Glutamatergic neuron (in vitro differentiated cells): ENCODE results near the gene COL19A1. TPM values are rescaled to one million over a fixed set of nuclear protein-coding genes. Genes with fewer than 3 reads are reported as not detected.

ENCODE experiments used
- DNase-seq: peaks from one replicate; pipeline ENCODE4 v3.0.0; 2022
- H3K27ac Mint-ChIP-seq: one replicate; pipeline ENCODE4 v1.8.0; 2020; ENCODE audit warnings: mild to moderate bottlenecking, mixed read lengths, inconsistent platforms; ENCODE audit not compliant: unreplicated experiment
- H3K27me3 Mint-ChIP-seq: one replicate; pipeline ENCODE4 v1.8.0; 2020; ENCODE audit warnings: mild to moderate bottlenecking, moderate library complexity, mixed read lengths, inconsistent platforms; ENCODE audit not compliant: unreplicated experiment
- H3K36me3 Mint-ChIP-seq: one replicate; pipeline ENCODE4 v1.8.0; 2020; ENCODE audit warnings: mild to moderate bottlenecking, mixed read lengths, inconsistent platforms; ENCODE audit not compliant: unreplicated experiment
- H3K4me1 Mint-ChIP-seq: one replicate; pipeline ENCODE4 v1.8.0; 2020; ENCODE audit warnings: mild to moderate bottlenecking, low read depth, mixed read lengths, inconsistent platforms; ENCODE audit not compliant: unreplicated experiment
- H3K4me3 Mint-ChIP-seq: one replicate; pipeline ENCODE4 v1.8.0; 2020; ENCODE audit warnings: mild to moderate bottlenecking, mixed read lengths, inconsistent platforms; ENCODE audit not compliant: unreplicated experiment
- H3K9me3 Mint-ChIP-seq: one replicate; pipeline ENCODE4 v1.8.0; 2020; ENCODE audit warnings: mild to moderate bottlenecking, moderate library complexity, mixed read lengths, inconsistent platforms; ENCODE audit not compliant: unreplicated experiment
- total RNA-seq: library from RNA; stranded (reverse); fragmentation: NEBNext Ultra II Directional; extraction: Animal tissue kit (Norgen Biotek cat#: 25700); gene quantifications from one replicate; pipeline ENCODE4 v1.2.1, GENCODE V29; 2021; ENCODE audit not compliant: unreplicated experiment
- TF ChIP-seq, protein P1 (sequence below): fragments of 200-600 bp; sonication (generic); IDR thresholded peaks from one replicate; pipeline ENCODE4 v1.5.0; 2021; ENCODE audit not compliant: partially characterized antibody, unreplicated experiment

COL19A1 gene
- total RNA-seq, 1 donor from 2014 or later = 0.78 TPM

DNA sequence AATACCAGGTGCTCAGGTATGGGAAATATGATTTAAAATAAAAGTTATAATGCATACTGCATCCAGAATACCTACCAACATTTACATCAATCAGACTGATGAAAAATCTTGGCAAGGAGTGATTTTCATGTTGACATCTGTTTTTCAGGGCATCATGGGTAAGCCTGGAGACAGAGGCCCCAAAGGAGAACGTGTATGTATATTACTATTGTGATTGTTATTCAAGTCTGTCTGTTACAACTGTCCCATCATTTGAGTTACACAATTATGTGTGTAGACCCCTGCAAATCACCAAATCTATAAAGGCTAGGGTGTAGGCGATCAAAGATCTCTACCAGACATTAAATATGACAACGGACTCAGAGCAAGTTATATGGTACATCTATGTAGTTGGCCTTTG lies 318.4 kb downstream of the COL19A1 start:
- TF ChIP-seq, protein P1, sequence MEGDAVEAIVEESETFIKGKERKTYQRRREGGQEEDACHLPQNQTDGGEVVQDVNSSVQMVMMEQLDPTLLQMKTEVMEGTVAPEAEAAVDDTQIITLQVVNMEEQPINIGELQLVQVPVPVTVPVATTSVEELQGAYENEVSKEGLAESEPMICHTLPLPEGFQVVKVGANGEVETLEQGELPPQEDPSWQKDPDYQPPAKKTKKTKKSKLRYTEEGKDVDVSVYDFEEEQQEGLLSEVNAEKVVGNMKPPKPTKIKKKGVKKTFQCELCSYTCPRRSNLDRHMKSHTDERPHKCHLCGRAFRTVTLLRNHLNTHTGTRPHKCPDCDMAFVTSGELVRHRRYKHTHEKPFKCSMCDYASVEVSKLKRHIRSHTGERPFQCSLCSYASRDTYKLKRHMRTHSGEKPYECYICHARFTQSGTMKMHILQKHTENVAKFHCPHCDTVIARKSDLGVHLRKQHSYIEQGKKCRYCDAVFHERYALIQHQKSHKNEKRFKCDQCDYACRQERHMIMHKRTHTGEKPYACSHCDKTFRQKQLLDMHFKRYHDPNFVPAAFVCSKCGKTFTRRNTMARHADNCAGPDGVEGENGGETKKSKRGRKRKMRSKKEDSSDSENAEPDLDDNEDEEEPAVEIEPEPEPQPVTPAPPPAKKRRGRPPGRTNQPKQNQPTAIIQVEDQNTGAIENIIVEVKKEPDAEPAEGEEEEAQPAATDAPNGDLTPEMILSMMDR = no peak
- H3K27ac Mint-ChIP-seq = no peak overlapping the region
- H3K27me3 Mint-ChIP-seq = no peaks in the 10 kb centered on the region
- DNase-seq = no peak
- no peaks in the 10 kb centered on the region for H3K36me3 Mint-ChIP-seq
- H3K9me3 Mint-ChIP-seq = no peaks in the 10 kb centered on the region
- no peaks in the 10 kb centered on the region for H3K4me1 Mint-ChIP-seq
- H3K4me3 Mint-ChIP-seq = no peak overlapping the region

- H3K27me3 Mint-ChIP-seq = no peaks in the 10 kb centered on the region
- H3K27ac Mint-ChIP-seq = no peak overlapping the region
- TF ChIP-seq, protein P1 = no peak
- H3K9me3 Mint-ChIP-seq = no peaks in the 10 kb centered on the region
- H3K36me3 Mint-ChIP-seq = no peaks in the 10 kb centered on the region
- H3K4me3 Mint-ChIP-seq = no peak overlapping the region
- no peaks in the 10 kb centered on the region for H3K4me1 Mint-ChIP-seq
- DNase-seq = no peak
Measured at GRCh38 chr6:70186461-70186860, 320.1 kb downstream of the COL19A1 start.

DNA sequence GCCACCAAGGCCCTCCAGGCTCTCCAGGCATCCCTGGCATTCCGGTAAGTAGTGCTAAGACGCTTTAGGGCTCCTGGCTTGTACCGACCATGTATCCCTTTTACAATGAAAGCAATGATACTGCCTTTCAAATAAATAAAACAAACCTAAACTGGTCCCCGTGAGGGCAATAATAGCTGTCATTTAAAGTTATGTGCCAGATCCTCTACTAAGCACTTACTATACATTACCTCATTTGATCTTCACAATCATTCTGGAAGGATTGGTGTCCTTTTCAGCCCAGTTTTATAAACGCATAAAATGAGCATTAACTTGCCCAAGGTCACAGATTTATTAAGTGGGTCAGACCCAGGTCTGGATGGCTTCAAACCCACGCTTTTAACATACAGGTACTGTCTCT lies 321.8 kb downstream of the COL19A1 start:
- TF ChIP-seq, protein P1 = no peak
- H3K36me3 Mint-ChIP-seq = no peaks in the 10 kb centered on the region

DNA sequence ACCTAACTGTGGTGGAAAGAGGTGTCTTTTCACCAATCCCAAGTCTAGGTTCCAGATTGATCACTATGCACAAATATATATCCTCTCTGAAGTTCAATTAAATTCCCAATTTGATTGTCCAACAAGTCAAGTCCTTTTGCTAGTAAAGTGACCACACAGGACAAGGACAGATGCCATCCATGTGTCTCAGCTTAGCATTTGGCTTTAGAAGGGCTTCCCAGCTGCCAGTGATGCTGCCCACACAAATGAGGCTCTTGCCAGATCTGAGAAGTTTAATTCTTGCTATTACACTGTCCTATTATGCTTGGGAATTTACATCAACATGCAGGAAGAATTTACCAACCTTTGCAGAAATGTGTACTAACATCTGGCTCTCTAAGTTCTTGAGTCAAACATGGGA lies 328.1 kb downstream of the COL19A1 start:
- Mint-ChIP-seq H3K27ac (no peak overlapping the region), H3K4me1 (peaks cover 3% of the 10 kb centered on the region), H3K36me3 (no peaks in the 10 kb centered on the region), H3K4me3 (no peak overlapping the region), H3K27me3 (no peaks in the 10 kb centered on the region), H3K9me3 (no peaks in the 10 kb centered on the region)
- TF ChIP-seq, protein P1 = no peak
- DNase-seq = no peak

More for the DNA sequence above, 321.8 kb downstream of the COL19A1 start:
- Mint-ChIP-seq H3K4me1 (no peaks in the 10 kb centered on the region), H3K4me3 (no peak overlapping the region), H3K27ac (no peak overlapping the region), H3K9me3 (no peaks in the 10 kb centered on the region), H3K27me3 (no peaks in the 10 kb centered on the region)
- DNase-seq = no peak

DNA sequence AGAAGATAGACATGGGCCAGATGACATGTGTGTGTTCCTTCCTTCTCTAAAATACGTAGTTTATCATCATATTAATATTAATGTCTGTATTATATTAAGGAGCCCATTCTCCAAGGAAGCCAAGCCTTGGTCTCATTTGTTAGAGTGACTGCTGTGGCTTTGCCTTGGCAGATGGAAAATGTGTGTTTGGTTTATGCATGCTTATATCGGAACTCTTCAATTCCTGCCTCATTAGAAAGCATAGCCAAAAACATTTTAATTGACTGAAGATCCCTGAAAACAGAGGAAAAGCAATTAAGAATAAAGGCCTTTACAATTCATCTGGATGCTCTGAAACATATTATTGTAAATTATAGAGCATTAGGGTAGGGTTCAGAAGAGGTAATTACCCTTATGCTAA lies 330.2 kb downstream of the COL19A1 start:
- peaks cover 3% of the 10 kb centered on the region for H3K4me1 Mint-ChIP-seq

More for the DNA sequence above, 330.2 kb downstream of the COL19A1 start:
- no peaks in the 10 kb centered on the region for H3K27me3 Mint-ChIP-seq
- H3K36me3 Mint-ChIP-seq = no peaks in the 10 kb centered on the region
- TF ChIP-seq, protein P1 = no peak
- H3K9me3 Mint-ChIP-seq = no peaks in the 10 kb centered on the region
- no peak overlapping the region for H3K4me3 Mint-ChIP-seq
- no peak for DNase-seq
- no peak overlapping the region for H3K27ac Mint-ChIP-seq
